Astrocyte of the spinal cord (primary cell): Measurements from ENCODE around the gene CTNNBL1.
"Not testable (repeated sequence)": the region's sequence is repeated elsewhere in the genome, so short reads cannot be mapped to it uniquely, and the experiment has no call there.

Experiments used
- DNase-seq: peaks from one replicate; pipeline ENCODE4 v3.0.0; 2011; ENCODE audit warnings: low read depth, low spot score
- H3K4me3 ChIP-seq: 2 replicates; pipeline ENCODE4 v1.5.1; 2011; ENCODE audit warnings: low read depth, mild to moderate bottlenecking, low read length, moderate library complexity
- CTCF ChIP-seq: IDR thresholded peaks from 2 replicates; pipeline ENCODE4 v1.5.1; 2012; ENCODE audit warnings: low read depth, mild to moderate bottlenecking, low read length, inconsistent platforms
- in situ Hi-C: cut with HindIII; loops from 2 replicates; pipeline ENCODE4 v1.10.0; 2017; ENCODE audit warnings: low sequenced_read_pairs

Gene CTNNBL1

GRCh38 chr20:37651932-37652331, 41.9 kb upstream of the CTNNBL1 start:
- peak; percentile 40 for TF ChIP-seq CTCF
- in situ Hi-C loops: no loop called here
- no peak for DNase-seq
- H3K4me3 ChIP-seq: no peak overlapping the region

GRCh38 chr20:37656945-37657344, 36.9 kb upstream of the CTNNBL1 start:
- DNase-seq: no peak
- TF ChIP-seq CTCF: no peak
- in situ Hi-C loops: no loop called here
- no peak overlapping the region for H3K4me3 ChIP-seq

- H3K4me3 ChIP-seq: no peak overlapping the region
- DNase-seq: no peak
- TF ChIP-seq CTCF: no peak
- in situ Hi-C loops: no loop called here
Observed at GRCh38 chr20:37657924-37658804, 35.7 kb upstream of the CTNNBL1 start.

GRCh38 chr20:37661519-37661918, 32.3 kb upstream of the CTNNBL1 start:
- DNase-seq: no peak
- no peak for TF ChIP-seq CTCF
- in situ Hi-C loops: no loop called here
- H3K4me3 ChIP-seq: no peak overlapping the region

- H3K4me3 ChIP-seq: no peak overlapping the region
- in situ Hi-C loops: no loop called here
- no peak for TF ChIP-seq CTCF
- no peak for DNase-seq
Observed at GRCh38 chr20:37662308-37662707, 31.5 kb upstream of the CTNNBL1 start.

GRCh38 chr20:37664595-37664994, 29.2 kb upstream of the CTNNBL1 start:
- DNase-seq, H3K4me3 ChIP-seq, in situ Hi-C loops: not testable (repeated sequence)

GRCh38 chr20:37668166-37668565, 25.7 kb upstream of the CTNNBL1 start:
- no peak for DNase-seq
- in situ Hi-C loops: no loop called here
- no peak for TF ChIP-seq CTCF
- no peak overlapping the region for H3K4me3 ChIP-seq
